ENCODE results near the gene FNBP1L. TPM values are rescaled to one million over a fixed set of nuclear protein-coding genes. Genes with fewer than 3 reads are reported as not detected.

Gene FNBP1L
- total RNA-seq, 4 donors from 2014 or later = 68.7 to 86.0 (median 72.9) TPM

DNA sequence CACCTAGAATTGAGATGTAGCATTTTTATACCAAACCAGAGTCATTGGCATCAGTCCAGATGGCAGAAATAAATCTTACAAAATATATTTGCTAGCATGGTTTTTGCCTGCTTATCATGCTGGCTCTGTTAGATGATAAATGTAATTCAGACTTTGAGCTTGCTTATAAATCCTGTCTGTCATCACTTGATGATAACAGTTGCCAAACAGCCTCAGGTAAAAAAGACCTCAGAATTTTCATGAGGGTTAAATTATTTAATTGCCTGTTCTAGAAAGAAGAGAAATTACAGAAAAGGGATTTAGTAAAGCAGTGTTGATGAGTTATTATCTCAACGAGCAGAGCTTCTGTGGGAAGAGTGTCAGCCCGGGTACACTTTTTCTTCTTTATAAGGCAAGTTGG, 83.3 kb downstream of the FNBP1L start:
- H3K4me1 ChIP-seq = peaks cover 4 to 7% of the 10 kb centered on the region in 2 donors
- no peaks in the 10 kb centered on the region for H3K36me3 ChIP-seq
- H3K4me3 ChIP-seq (replicated peaks in 1 of 3) = no peak overlapping the region
- no peak for TF ChIP-seq POLR2A (IDR thresholded peaks at IDR 0.05)
- TF ChIP-seq, protein P1, sequence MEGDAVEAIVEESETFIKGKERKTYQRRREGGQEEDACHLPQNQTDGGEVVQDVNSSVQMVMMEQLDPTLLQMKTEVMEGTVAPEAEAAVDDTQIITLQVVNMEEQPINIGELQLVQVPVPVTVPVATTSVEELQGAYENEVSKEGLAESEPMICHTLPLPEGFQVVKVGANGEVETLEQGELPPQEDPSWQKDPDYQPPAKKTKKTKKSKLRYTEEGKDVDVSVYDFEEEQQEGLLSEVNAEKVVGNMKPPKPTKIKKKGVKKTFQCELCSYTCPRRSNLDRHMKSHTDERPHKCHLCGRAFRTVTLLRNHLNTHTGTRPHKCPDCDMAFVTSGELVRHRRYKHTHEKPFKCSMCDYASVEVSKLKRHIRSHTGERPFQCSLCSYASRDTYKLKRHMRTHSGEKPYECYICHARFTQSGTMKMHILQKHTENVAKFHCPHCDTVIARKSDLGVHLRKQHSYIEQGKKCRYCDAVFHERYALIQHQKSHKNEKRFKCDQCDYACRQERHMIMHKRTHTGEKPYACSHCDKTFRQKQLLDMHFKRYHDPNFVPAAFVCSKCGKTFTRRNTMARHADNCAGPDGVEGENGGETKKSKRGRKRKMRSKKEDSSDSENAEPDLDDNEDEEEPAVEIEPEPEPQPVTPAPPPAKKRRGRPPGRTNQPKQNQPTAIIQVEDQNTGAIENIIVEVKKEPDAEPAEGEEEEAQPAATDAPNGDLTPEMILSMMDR (IDR thresholded peaks at IDR 0.05) = no peak
- WGBS, 2 donors = 86 to 93% methylated on average over 2 of the region's 2 CpGs
- H3K27me3 ChIP-seq = no peaks in the 10 kb centered on the region
- DNase-seq = no peak
- H3K9me3 ChIP-seq = no peaks in the 10 kb centered on the region
- intact Hi-C loops (cut with DNase I) = no loop called here
- H3K27ac ChIP-seq = no peak overlapping the region

- no peak for DNase-seq
- H3K4me3 ChIP-seq (replicated peaks in 1 of 3) = no peak overlapping the region
- intact Hi-C loops (cut with DNase I) = no loop called here
- H3K27ac ChIP-seq = no peak overlapping the region
- WGBS, 2 donors = 97 to 99% methylated on average over 3 of the region's 3 CpGs
- no peaks in the 10 kb centered on the region for H3K27me3 ChIP-seq
- no peaks in the 10 kb centered on the region for H3K4me1 ChIP-seq
- no peaks in the 10 kb centered on the region for H3K9me3 ChIP-seq
- no peak for TF ChIP-seq POLR2A (IDR thresholded peaks at IDR 0.05)
- TF ChIP-seq, protein P1 (IDR thresholded peaks at IDR 0.05) = no peak
- H3K36me3 ChIP-seq = no peaks in the 10 kb centered on the region
These were observed 85.0 kb downstream of the FNBP1L start for GRCh38 chr1:93532780-93533378.

- TF ChIP-seq, protein P1 (IDR thresholded peaks at IDR 0.05) = no peak
- no peak for TF ChIP-seq POLR2A (IDR thresholded peaks at IDR 0.05)
- H3K36me3 ChIP-seq = no peaks in the 10 kb centered on the region
- no peaks in the 10 kb centered on the region for H3K27me3 ChIP-seq
- no peak overlapping the region for H3K27ac ChIP-seq
- no peaks in the 10 kb centered on the region for H3K4me1 ChIP-seq
- no peaks in the 10 kb centered on the region for H3K9me3 ChIP-seq
- DNase-seq = no peak
- no peak overlapping the region for H3K4me3 ChIP-seq (replicated peaks in 1 of 3)
- intact Hi-C loops (cut with DNase I) = no loop called here
These were observed 85.8 kb downstream of the FNBP1L start for GRCh38 chr1:93533677-93534076.

DNA sequence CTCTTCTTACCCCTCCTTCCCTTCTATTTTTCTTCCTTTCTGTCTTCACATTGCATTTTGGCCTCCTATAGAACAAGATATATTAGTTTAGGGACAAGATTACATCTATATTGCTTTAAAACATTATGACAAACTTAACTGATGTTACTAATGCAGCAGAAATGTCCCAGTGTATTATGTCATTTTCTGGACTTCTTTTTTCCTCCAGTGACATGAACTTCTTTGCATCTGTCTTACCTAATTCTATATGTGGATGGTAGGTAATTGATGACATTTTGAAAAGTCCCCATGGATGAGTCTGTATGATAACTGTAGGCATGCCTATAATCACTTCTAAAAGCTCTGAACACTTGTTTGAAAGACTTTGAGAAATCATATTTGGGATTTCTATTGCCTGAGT, 89.5 kb downstream of the FNBP1L start:
- intact Hi-C loops (cut with DNase I) = no loop called here
- no peak overlapping the region for H3K27ac ChIP-seq
- H3K9me3 ChIP-seq = no peaks in the 10 kb centered on the region
- H3K4me1 ChIP-seq = no peaks in the 10 kb centered on the region
- no peaks in the 10 kb centered on the region for H3K27me3 ChIP-seq
- TF ChIP-seq, protein P1 (IDR thresholded peaks at IDR 0.05) = no peak
- TF ChIP-seq POLR2A (IDR thresholded peaks at IDR 0.05) = no peak
- no peak overlapping the region for H3K4me3 ChIP-seq (replicated peaks in 1 of 3)
- H3K36me3 ChIP-seq = no peaks in the 10 kb centered on the region
- DNase-seq = no peak

GRCh38 chr1:93537924-93538323, 90.0 kb downstream of the FNBP1L start:
- intact Hi-C loops (cut with DNase I) = no loop called here
- Histone ChIP-seq H3K27ac (no peak overlapping the region), H3K4me3 (replicated peaks in 1 of 3) (no peak overlapping the region), H3K9me3 (no peaks in the 10 kb centered on the region), H3K27me3 (no peaks in the 10 kb centered on the region), H3K4me1 (no peaks in the 10 kb centered on the region), H3K36me3 (no peaks in the 10 kb centered on the region)
- WGBS, 2 donors = 82 to 91% methylated on average over 2 of the region's 2 CpGs
- TF ChIP-seq, protein P1 (IDR thresholded peaks at IDR 0.05) = no peak
- TF ChIP-seq POLR2A (IDR thresholded peaks at IDR 0.05) = no peak
- no peak for DNase-seq
